MV-4-11 (cell line): ENCODE measurements around the gene RNF150.

Source experiments
- DNase-seq: peaks from one replicate; lab custom pipeline; 2025; lab: John Stamatoyannopoulos, UW

Gene RNF150

DNA sequence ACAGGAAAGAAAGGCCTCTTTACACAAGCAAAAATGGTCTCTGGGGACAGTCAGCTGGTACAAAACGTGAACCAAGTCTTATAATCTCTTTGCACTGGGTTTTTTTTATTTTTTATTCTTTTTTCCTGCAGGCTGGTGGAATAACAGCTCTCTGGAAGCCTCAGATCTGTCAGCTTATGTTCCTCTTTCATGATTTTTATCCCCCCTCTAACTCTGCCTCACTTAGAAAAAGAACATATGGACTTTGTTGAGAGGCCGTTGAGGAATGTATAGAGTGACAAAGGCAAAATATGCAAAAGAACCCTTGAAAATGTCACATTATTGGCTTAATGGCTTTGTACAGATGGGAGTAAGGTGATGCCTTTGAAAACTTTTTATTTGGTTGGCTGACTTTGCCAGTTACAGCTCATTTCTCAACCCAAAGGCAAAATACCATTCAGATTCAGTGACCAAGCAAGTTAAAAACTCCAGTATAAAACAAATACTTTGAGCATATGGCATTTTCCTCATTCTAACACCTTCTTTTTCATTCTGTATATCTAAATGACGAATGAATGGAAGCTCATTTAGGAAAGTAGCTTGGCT lies 111.1 kb downstream of the RNF150 start:
- DNase-seq: peak; percentile 10

DNA sequence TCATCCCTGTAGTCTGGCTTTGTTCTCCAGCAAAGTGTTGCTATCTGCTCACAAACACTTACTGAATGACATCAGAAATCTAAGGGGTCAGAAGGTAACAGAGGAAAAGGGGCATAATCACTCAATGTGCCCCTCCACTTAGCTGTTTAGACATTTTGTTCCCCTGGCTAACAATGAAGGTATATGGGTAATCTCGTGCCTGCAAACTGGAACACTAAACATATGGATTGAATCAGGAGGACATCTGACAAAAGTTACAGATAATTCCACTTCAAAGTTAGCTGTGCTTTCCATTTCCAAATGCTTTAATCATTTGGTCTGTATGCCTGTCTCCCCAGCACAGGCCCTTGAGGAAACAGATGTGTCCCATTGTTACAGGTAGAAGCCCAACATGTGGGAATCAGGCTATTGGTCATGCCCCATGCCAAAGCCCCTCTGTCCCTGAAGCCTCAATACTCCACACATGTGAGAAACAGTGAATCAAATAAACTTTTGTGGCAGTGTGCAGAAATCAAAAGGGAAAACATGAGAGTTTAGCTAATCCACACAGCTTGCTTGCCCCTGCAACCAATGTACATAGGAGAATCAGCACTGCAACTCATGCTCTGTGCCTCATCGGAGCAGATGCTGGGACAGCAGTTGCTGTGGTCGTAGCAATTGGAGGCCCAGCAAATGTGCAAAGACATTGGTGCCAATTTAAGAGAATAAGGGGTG lies 111.7 kb downstream of the RNF150 start:
- no peak for DNase-seq

GRCh38 chr4:141020801-141021261 lies 112.4 kb downstream of the RNF150 start:
- DNase-seq: no peak

- DNase-seq: no peak
Observed at GRCh38 chr4:141019768-141020167, 113.5 kb downstream of the RNF150 start.

DNA sequence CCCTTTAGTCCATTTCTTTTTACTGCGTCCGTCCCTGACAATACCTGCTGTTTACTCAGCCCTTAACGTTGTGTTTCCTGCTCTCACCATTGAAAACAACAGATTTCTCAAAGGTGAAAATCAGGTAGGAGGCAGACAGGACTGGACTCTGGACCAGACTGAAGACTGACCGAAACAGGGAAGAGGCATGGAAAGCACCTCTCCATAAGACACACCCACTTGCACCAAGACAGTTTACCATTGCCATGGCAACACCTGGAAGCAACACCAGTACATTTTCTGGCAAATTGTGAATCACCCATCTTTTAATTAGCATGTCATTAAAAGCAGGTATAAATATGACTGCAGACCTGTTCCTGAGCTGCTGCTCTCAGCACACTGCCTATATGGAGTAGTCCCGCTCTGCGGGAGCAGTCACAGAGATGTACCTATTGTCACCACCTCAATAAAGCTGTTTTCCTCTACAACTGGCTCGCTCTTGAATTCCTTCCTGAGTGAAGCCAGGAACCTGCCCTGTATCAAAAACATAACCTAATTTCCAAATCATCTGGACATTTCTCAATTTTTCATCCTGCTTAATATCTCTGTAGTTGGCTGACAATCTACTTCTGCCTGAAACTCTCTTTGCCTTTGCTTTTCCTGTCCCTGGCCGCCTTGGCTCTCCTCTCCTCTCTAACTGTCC lies 117.0 kb downstream of the RNF150 start:
- DNase-seq: no peak

GRCh38 chr4:141013899-141014298 lies 119.4 kb downstream of the RNF150 start:
- no peak for DNase-seq

DNA sequence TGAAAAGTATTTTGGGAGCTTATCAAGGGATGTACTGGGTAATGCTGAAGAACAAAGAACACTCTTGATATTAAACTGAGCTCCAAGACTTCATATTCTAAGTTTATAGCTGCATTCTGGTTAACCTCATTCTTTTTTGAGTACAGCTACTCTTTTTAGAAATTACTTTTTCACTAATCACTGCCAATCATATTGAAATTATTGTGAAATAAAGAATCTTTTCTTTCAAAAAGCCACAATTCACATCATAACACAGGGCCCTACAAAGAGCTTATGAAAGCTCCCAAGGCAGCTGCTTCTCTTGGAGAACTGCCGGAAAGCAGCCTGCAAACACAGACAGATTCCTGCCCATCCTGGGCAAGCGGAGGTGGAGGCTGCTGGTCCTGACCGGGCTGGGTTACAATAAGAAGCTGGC lies 121.4 kb downstream of the RNF150 start:
- DNase-seq: no peak

DNA sequence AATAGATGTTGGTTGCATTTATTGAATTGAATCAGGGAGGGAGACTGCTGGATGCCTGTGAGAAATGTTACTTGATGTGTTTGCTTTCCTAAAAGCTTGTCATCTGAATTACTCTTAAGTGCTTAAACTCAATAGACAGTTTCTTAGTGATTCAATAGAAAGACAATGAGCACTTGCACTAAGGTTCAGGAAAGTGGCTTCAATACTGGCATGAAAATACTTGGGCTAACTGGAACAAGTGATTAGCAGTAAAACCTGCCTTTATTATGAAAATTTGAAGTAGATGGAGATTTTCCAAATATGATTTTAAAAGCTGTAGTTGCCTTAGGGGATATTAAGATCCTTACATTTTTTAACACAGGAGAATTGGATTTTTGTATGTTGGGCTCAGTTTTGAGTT lies 123.3 kb downstream of the RNF150 start:
- no peak for DNase-seq

- no peak for DNase-seq
Observed at GRCh38 chr4:141009129-141009528, 124.1 kb downstream of the RNF150 start.

DNA sequence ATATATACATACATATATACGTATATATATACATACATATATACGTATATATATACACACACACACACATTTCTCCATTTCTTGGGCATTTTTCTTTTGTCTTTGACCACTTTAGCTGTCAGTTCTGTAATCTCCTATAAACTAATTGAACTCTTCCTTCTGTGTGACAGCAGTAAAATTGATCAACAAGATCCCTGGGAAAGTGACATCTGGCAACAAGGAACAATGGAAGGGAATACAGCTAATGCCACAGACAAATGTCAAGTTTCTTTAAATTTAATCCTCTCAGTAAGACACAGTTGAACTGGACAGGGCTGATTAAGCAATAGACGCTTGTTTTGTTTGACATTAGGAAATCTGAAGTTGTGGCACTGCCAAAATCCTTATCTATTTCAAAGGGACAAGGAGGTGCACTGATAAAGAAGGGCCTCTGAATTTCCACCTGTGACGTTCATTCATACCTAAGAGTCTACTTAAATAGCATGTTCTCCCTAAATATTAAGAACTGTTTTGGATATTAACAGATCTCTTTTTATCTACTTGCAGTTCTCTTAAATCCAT lies 126.9 kb downstream of the RNF150 start:
- peak; percentile 32 for DNase-seq

GRCh38 chr4:141004823-141005222 lies 128.4 kb downstream of the RNF150 start:
- peak; percentile 84 for DNase-seq

DNA sequence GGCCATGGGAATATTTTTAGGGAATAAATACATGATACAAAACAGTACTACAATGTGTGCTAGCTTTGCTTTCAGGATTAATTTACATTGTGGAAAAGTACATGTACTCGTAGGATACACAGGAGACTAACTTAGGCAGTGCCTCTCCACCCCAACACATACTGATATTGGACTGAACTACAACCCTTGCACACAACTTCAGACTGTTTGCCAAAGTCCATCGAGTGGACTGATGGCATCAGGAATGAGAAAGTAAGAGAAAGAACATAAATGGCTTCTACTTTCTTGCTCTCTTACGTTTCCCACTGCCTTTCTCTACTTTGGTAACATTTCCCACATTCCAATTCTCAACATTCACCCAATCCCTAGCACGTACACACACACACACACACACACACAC lies 130.1 kb downstream of the RNF150 start:
- DNase-seq: no peak

- DNase-seq: peak; percentile 98
Observed at GRCh38 chr4:141002323-141002805, 130.9 kb downstream of the RNF150 start.

DNA sequence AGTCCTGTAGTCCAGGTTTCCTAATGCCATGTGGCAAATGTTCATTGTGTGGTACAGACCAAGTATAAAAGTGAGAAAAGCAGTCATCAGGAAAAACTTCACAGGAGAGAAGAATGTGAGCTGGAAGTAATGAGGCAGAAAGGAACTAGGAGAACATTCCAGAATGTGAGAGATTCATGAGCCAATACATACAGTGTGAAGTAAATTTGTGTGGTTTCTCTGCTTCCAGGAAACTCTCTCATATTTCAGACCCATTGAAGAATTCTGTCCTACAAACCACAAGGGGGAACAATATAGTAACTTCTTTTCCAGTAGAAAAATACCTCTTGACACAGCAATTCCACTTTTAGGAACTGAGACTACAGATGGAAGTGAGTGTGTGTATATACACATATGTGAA lies 136.5 kb downstream of the RNF150 start:
- DNase-seq: peak; percentile 68

GRCh38 chr4:140995058-140995457 lies 138.2 kb downstream of the RNF150 start:
- DNase-seq: no peak

DNA sequence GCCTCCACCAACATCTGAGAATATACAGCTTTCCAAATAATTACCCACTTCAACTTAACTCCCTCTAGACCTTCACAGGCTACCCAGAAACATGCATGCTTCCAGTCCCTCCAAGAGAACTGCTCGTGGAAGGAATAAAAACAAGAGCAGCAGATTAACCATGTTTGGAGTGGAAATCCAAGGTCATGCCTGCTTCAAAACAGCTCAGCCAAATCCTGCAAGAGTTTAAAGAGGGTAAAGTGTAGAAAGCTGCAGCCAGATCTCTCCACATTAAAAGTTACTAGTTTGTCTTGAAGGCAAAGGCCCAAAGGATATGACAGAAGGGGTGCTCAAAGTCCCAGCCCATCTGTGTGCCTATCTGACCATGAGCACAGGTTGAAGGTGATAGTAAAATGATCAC lies 139.3 kb downstream of the RNF150 start:
- DNase-seq: no peak

DNA sequence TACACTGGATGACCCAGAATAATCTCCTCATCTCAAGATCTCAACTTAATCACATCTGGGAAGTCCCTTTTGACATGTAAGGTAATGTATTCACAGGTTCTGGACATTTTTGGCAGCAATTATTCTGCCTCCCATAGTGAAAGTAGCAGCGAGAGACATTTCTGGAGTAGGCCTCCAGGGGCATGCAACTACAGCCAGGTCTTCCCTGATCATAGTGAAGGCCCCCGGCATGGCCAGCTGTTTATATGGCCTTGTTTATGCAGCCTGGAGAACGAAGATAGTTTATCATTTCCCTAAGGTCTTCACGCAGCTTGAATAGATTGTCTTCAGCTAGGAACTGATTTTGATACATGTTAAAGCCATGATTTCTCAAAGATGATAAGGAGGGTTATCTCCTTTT lies 139.9 kb downstream of the RNF150 start:
- no peak for DNase-seq

DNA sequence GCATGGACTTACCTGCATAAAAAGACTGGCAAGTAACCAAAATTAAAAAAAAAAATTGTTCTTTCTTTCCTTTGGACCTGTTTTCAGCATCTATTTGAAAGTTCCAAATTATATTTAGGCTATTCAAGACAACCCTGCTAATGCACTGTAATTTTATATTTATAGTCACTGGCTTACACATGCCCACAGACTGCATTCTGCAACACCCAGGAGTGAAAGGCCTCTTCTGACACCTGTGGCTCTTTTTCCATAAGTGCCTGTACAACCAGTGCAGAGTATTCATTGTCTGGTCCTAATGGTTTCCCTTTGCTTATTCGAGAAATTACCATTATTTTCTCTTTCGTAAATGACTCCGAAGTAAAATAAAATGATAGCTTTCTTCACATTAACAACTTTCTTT lies 143.3 kb downstream of the RNF150 start:
- no peak for DNase-seq

- no peak for DNase-seq
Observed at GRCh38 chr4:140986045-140986444, 147.2 kb downstream of the RNF150 start.

GRCh38 chr4:140982613-140983340 lies 150.5 kb downstream of the RNF150 start:
- peak; percentile 3 for DNase-seq

DNA sequence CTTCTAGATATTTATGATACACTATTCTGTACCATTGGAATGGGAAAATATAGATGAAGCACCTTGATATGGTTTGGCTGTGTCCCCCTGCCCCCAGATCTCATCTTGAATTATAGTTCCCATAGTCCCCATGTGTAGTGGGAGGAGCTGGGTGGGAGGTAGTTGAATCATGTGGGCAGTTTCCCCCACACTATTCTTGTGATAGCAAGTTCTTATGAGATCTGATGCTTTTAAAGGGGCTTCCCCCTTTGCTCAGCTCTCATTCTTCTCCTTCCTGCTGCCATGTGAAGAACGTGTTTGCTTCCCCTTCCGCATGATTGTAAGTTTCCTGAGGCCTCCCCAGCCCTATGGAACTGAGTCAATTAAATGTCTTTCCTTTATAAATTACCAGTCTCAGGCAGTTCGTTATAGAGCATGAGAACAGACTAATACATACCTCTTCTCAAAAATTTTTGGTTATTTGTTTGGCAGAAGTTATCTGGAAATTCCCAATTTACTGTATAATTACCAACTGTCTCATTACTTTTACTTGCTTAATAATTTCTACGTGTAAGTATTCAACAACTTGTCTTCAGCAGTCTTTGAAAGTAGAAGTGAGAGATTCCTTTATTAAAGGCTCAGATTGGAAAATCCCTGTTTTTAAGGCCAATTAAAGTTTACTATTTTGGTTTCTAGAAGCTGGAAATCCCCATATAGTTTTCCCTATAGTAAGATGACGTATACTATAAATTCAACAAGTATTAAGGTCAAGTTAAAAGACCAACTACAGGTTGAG lies 152.7 kb downstream of the RNF150 start:
- no peak for DNase-seq
